HEK293 (cell line): Measurements from ENCODE around the gene PTPRK.

Experiments used
- CTCF ChIA-PET: fragments of 350-600 bp; formaldehyde crosslinking; extraction: SDS; loops from one replicate; lab custom pipeline; 2021; ENCODE audit warnings: antibody characterized with exemption; lab: Yijun Ruan, JAX
- POLR2A ChIA-PET: fragments of 300-600 bp; formaldehyde crosslinking; extraction: SDS; loops from one replicate; lab custom pipeline; 2020; ENCODE audit warnings: antibody characterized with exemption, inconsistent platforms; lab: Yijun Ruan, JAX
- H3K27ac ChIP-seq: fragments of 200-500 bp; sonication (Bioruptor generic); 2 replicates; pipeline ENCODE4 v1.5.1; 2014; ENCODE audit warnings: low read depth, low read length, control low read depth, inconsistent platforms; ENCODE audit errors: extremely low read depth
- H3K36me3 ChIP-seq, 2 experiments: fragments of 200-500 bp in 1 of 2; sonication (Bioruptor generic) in 1 of 2; 1 replicate in 1 of 2; 2 replicates in 1 of 2; pipeline ENCODE4 v1.5.1; 2014 to 2017; ENCODE audit warnings: inconsistent platforms in 2 of 2, low read length in 2 of 2; ENCODE audit not compliant: control insufficient read depth in 2 of 2, insufficient read depth in 1 of 2
- H3K4me1 ChIP-seq: fragments of 200-500 bp; sonication (Bioruptor generic); 2 replicates; pipeline ENCODE4 v1.5.1; 2014; ENCODE audit warnings: mild to moderate bottlenecking, low read length, inconsistent platforms; ENCODE audit not compliant: control insufficient read depth, insufficient read depth
- H3K4me3 ChIP-seq: 2 replicates; pipeline ENCODE4 v1.5.1; 2011; ENCODE audit warnings: low read depth, mild to moderate bottlenecking, control low read depth, low read length, moderate library complexity
- H3K9me3 ChIP-seq: fragments of 200-500 bp; sonication (Bioruptor generic); 2 replicates; pipeline ENCODE4 v1.5.1; 2014; ENCODE audit warnings: low read depth, low read length, inconsistent platforms; ENCODE audit not compliant: control insufficient read depth, insufficient read depth
- HOXA7 ChIP-seq: sonication (generic); formaldehyde crosslinking; IDR thresholded peaks from 2 replicates; pipeline ENCODE4 v1.8.1; 2022; ENCODE audit warnings: missing genetic modification reagents, borderline replicate concordance
- MYNN ChIP-seq: fragments of 450-650 bp; formaldehyde crosslinking; IDR thresholded peaks from 2 replicates; pipeline ENCODE4 v1.5.1; 2016; ENCODE audit warnings: missing biosample characterization, missing genetic modification characterization, borderline replicate concordance
- ZBTB1 ChIP-seq: fragments of 450-650 bp; formaldehyde crosslinking; IDR thresholded peaks from 2 replicates; pipeline ENCODE4 v1.5.1; 2016; ENCODE audit warnings: missing biosample characterization, missing genetic modification characterization
- ZBTB20 ChIP-seq: fragments of 450-650 bp; formaldehyde crosslinking; IDR thresholded peaks from 2 replicates; pipeline ENCODE4 v1.5.1; 2016; ENCODE audit warnings: missing biosample characterization, missing genetic modification characterization
- ZBTB21 ChIP-seq: fragments of 450-650 bp; formaldehyde crosslinking; IDR thresholded peaks from 2 replicates; pipeline ENCODE4 v1.5.1; 2017; ENCODE audit warnings: missing biosample characterization, missing genetic modification characterization
- ZFP37 ChIP-seq: fragments of 450-650 bp; formaldehyde crosslinking; IDR thresholded peaks from 2 replicates; pipeline ENCODE4 v1.5.1; 2016; ENCODE audit warnings: missing biosample characterization, missing genetic modification characterization
- ZFP69B ChIP-seq: fragments of 450-650 bp; formaldehyde crosslinking; IDR thresholded peaks from 2 replicates; pipeline ENCODE4 v1.5.1; 2016; ENCODE audit warnings: missing biosample characterization, missing genetic modification characterization
- ZNF138 ChIP-seq: fragments of 450-650 bp; formaldehyde crosslinking; IDR thresholded peaks from 2 replicates; pipeline ENCODE4 v1.5.1; 2016; ENCODE audit warnings: missing biosample characterization, missing genetic modification characterization, borderline replicate concordance
- ZNF302 ChIP-seq: fragments of 450-650 bp; formaldehyde crosslinking; IDR thresholded peaks from 2 replicates; pipeline ENCODE4 v1.5.1; 2016; ENCODE audit warnings: missing biosample characterization, missing genetic modification characterization, low read depth
- ZNF366 ChIP-seq: fragments of 450-650 bp; formaldehyde crosslinking; conservative IDR thresholded peaks from 2 replicates; pipeline ENCODE4 v1.5.1; 2016; ENCODE audit warnings: missing biosample characterization, missing genetic modification characterization
- ZNF423 ChIP-seq: fragments of 450-650 bp; formaldehyde crosslinking; IDR thresholded peaks from 2 replicates; pipeline ENCODE4 v1.5.1; 2016; ENCODE audit warnings: missing biosample characterization, missing genetic modification characterization
- ZNF548 ChIP-seq: fragments of 450-650 bp; formaldehyde crosslinking; IDR thresholded peaks from 2 replicates; pipeline ENCODE4 v1.5.1; 2016; ENCODE audit warnings: missing biosample characterization, missing genetic modification characterization
- ZNF561 ChIP-seq: fragments of 450-650 bp; IDR thresholded peaks from 2 replicates; pipeline ENCODE4 v1.5.1; 2018; ENCODE audit warnings: missing biosample characterization, missing genetic modification characterization, borderline replicate concordance
- ZNF571 ChIP-seq: fragments of 450-650 bp; formaldehyde crosslinking; IDR thresholded peaks from 2 replicates; pipeline ENCODE4 v1.5.0; 2017; ENCODE audit warnings: missing biosample characterization, missing genetic modification characterization
- ZNF600 ChIP-seq: fragments of 450-650 bp; formaldehyde crosslinking; IDR thresholded peaks from 2 replicates; pipeline ENCODE4 v1.5.1; 2016; ENCODE audit warnings: missing biosample characterization, missing genetic modification characterization
- ZNF654 ChIP-seq: fragments of 450-650 bp; formaldehyde crosslinking; IDR thresholded peaks from 2 replicates; pipeline ENCODE4 v1.5.1; 2016; ENCODE audit warnings: low read depth, missing biosample characterization, missing genetic modification characterization
- ZNF660 ChIP-seq: fragments of 450-650 bp; IDR thresholded peaks from 2 replicates; pipeline ENCODE4 v1.5.1; 2018; ENCODE audit warnings: missing biosample characterization, mild to moderate bottlenecking, missing genetic modification characterization
- TF ChIP-seq, protein P1 (sequence below): fragments of 450-650 bp; formaldehyde crosslinking; IDR thresholded peaks from 2 replicates; pipeline ENCODE4 v1.5.1; 2016; ENCODE audit warnings: missing biosample characterization, missing genetic modification characterization, borderline replicate concordance
- TF ChIP-seq, protein P2 (sequence below): fragments of 450-650 bp; formaldehyde crosslinking; IDR thresholded peaks from 2 replicates; pipeline ENCODE4 v1.5.1; 2016; ENCODE audit warnings: missing biosample characterization, missing genetic modification characterization
- TF ChIP-seq, protein P3 (sequence below): IDR thresholded peaks from 2 replicates; pipeline ENCODE4 v1.6.1; 2011; ENCODE audit warnings: mild to moderate bottlenecking, low read depth, low read length, borderline replicate concordance
- TF ChIP-seq, protein P4 (sequence below): fragments of 450-650 bp; formaldehyde crosslinking; IDR thresholded peaks from 2 replicates; pipeline ENCODE4 v1.5.1; 2016; ENCODE audit warnings: missing biosample characterization, missing genetic modification characterization, low read depth

The PTPRK gene

DNA sequence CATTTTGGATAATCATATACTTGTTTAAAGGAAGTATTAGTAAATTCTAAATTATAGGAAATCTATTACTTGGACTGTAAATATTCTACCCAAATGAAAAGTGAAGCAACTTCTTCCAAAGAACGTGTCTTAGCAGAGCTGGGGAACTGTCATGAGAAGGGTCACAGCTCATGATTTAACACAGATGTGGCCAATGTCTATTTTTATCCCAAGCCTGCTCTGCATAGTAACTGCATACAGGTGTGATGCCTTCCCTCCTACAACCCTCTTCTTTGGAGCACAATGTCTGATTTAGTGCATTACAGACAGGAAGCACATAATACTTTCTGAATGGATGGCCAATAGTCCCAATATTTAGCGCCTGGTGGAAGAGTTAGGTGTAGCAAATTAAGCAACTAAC is 480.9 kb downstream of the PTPRK start (continued):
- TF ChIP-seq, protein P1, sequence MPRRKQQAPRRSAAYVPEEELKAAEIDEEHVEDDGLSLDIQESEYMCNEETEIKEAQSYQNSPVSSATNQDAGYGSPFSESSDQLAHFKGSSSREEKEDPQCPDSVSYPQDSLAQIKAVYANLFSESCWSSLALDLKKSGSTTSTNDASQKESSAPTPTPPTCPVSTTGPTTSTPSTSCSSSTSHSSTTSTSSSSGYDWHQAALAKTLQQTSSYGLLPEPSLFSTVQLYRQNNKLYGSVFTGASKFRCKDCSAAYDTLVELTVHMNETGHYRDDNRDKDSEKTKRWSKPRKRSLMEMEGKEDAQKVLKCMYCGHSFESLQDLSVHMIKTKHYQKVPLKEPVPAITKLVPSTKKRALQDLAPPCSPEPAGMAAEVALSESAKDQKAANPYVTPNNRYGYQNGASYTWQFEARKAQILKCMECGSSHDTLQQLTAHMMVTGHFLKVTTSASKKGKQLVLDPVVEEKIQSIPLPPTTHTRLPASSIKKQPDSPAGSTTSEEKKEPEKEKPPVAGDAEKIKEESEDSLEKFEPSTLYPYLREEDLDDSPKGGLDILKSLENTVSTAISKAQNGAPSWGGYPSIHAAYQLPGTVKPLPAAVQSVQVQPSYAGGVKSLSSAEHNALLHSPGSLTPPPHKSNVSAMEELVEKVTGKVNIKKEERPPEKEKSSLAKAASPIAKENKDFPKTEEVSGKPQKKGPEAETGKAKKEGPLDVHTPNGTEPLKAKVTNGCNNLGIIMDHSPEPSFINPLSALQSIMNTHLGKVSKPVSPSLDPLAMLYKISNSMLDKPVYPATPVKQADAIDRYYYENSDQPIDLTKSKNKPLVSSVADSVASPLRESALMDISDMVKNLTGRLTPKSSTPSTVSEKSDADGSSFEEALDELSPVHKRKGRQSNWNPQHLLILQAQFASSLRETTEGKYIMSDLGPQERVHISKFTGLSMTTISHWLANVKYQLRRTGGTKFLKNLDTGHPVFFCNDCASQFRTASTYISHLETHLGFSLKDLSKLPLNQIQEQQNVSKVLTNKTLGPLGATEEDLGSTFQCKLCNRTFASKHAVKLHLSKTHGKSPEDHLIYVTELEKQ (tag by site-specific recombination), result no peak
- TF ChIP-seq ZBTB21 (tag by site-specific recombination) (no peak), ZNF654 (tag by site-specific recombination) (no peak), ZNF561 (tag by site-specific recombination) (no peak)
- TF ChIP-seq, protein P2, sequence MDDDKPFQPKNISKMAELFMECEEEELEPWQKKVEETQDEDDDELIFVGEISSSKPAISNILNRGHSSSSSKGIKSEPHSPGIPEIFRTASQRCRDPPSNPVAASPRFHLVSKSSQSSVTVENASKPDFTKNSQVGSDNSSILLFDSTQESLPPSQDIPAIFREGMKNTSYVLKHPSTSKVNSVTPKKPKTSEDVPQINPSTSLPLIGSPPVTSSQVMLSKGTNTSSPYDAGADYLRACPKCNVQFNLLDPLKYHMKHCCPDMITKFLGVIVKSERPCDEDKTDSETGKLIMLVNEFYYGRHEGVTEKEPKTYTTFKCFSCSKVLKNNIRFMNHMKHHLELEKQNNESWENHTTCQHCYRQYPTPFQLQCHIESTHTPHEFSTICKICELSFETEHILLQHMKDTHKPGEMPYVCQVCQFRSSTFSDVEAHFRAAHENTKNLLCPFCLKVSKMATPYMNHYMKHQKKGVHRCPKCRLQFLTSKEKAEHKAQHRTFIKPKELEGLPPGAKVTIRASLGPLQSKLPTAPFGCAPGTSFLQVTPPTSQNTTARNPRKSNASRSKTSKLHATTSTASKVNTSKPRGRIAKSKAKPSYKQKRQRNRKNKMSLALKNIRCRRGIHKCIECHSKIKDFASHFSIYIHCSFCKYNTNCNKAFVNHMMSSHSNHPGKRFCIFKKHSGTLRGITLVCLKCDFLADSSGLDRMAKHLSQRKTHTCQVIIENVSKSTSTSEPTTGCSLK (tag by site-specific recombination), result no peak

DNA sequence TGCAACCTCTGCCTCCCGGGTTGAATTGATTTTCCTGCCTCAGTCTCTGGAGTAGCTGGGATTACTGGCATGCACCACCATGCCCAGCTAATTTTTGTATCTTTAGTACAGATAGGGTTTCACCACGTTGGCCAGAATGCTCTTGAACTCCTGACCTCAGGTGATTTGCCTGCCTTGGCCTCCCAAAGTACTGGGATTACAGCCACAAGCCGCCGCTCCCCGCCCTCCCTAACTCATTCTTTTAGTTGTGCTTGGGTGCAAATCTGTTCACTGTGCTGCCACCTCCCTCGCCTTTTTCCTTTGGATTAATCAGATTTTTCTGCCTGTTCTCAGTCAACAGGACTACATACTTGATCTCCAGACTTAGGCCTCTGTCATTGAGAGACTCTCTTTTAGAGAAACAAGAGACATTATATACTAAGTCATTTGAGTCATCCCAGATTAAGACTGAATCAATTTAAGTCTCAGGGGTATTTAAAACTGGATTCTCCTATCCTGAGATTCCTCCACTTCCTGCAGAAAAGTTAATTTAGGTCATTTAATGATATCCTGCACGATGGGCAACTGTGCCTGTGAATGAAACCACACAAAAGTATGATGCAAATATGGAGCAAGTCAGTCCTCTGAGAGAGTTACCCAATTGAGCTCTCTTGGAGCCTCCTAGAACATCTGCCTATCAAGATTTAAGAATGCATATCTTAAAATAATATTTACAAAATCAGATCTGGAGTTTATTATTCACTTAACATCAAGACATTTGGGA is 483.4 kb downstream of the PTPRK start:
- TF ChIP-seq ZNF548 (tag by site-specific recombination) (no peak), ZBTB1 (no peak), ZNF571 (no peak), HOXA7 (CRISPR knock-in tag) (no peak), ZNF302 (tag by site-specific recombination) (no peak), ZBTB20 (tag by site-specific recombination) (no peak), ZNF366 (tag by site-specific recombination) (no peak), ZFP69B (no peak), MYNN (tag by site-specific recombination) (no peak), ZNF600 (tag by site-specific recombination) (no peak), ZFP37 (tag by site-specific recombination) (no peak), ZNF660 (tag by site-specific recombination) (no peak), ZNF423 (tag by site-specific recombination) (no peak), ZNF138 (tag by site-specific recombination) (no peak)
- TF ChIP-seq, protein P3, sequence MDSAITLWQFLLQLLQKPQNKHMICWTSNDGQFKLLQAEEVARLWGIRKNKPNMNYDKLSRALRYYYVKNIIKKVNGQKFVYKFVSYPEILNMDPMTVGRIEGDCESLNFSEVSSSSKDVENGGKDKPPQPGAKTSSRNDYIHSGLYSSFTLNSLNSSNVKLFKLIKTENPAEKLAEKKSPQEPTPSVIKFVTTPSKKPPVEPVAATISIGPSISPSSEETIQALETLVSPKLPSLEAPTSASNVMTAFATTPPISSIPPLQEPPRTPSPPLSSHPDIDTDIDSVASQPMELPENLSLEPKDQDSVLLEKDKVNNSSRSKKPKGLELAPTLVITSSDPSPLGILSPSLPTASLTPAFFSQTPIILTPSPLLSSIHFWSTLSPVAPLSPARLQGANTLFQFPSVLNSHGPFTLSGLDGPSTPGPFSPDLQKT, result no peak
- TF ChIP-seq, protein P4, sequence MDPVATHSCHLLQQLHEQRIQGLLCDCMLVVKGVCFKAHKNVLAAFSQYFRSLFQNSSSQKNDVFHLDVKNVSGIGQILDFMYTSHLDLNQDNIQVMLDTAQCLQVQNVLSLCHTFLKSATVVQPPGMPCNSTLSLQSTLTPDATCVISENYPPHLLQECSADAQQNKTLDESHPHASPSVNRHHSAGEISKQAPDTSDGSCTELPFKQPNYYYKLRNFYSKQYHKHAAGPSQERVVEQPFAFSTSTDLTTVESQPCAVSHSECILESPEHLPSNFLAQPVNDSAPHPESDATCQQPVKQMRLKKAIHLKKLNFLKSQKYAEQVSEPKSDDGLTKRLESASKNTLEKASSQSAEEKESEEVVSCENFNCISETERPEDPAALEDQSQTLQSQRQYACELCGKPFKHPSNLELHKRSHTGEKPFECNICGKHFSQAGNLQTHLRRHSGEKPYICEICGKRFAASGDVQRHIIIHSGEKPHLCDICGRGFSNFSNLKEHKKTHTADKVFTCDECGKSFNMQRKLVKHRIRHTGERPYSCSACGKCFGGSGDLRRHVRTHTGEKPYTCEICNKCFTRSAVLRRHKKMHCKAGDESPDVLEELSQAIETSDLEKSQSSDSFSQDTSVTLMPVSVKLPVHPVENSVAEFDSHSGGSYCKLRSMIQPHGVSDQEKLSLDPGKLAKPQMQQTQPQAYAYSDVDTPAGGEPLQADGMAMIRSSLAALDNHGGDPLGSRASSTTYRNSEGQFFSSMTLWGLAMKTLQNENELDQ (tag by site-specific recombination), result no peak
- no peaks in the 10 kb centered on the region for H3K9me3 ChIP-seq
- H3K27ac ChIP-seq, result no peak overlapping the region
- no peaks in the 10 kb centered on the region for H3K36me3 ChIP-seq
- CTCF ChIA-PET, result no interaction called here
- no peaks in the 10 kb centered on the region for H3K4me1 ChIP-seq
- POLR2A ChIA-PET, result no interaction called here
- H3K4me3 ChIP-seq, result no peak overlapping the region
